ENCODE data around the gene ZNF366.

Gene ZNF366

DNA sequence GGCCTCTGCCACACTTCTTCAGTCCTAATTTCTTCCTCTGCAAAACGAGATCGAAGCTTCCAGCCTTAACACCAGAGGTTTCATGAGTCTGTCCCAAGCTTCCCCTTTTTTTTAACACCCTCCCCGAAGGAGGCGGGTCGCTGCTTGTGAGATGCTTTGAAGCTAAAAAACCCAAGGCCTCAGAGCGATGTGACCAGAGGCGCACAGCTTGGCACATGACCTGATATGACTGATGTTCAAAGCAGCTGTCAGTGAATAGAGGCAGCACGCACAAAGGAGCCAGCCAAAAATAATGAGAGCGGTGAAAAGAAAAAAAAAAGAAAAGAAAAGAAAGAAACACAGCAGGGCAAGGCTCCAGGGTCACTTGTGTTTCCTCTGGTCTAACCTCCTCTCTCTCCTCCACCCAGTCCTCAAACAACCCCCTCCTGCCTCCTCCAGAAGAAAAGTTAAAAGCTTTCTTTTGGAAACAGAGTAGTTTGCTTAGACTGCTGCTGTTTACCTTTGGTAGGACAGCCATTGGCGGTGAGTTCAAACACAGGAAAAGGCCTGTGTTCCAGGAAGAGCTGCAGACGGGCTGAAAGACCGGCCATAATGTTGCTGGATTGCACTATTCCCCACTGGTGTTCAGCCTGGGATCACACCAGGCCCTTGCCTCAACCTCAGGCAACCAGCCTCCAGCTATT is 10.9 kb upstream of the ZNF366 start:
- DNase-seq, result no peak

GRCh38 chr5:72516916-72517315 is 9.7 kb upstream of the ZNF366 start:
- DNase-seq, result no peak

GRCh38 chr5:72515211-72515610 is 8.0 kb upstream of the ZNF366 start:
- no peak for DNase-seq

GRCh38 chr5:72512593-72512860 is 5.3 kb upstream of the ZNF366 start:
- no peak for DNase-seq

DNA sequence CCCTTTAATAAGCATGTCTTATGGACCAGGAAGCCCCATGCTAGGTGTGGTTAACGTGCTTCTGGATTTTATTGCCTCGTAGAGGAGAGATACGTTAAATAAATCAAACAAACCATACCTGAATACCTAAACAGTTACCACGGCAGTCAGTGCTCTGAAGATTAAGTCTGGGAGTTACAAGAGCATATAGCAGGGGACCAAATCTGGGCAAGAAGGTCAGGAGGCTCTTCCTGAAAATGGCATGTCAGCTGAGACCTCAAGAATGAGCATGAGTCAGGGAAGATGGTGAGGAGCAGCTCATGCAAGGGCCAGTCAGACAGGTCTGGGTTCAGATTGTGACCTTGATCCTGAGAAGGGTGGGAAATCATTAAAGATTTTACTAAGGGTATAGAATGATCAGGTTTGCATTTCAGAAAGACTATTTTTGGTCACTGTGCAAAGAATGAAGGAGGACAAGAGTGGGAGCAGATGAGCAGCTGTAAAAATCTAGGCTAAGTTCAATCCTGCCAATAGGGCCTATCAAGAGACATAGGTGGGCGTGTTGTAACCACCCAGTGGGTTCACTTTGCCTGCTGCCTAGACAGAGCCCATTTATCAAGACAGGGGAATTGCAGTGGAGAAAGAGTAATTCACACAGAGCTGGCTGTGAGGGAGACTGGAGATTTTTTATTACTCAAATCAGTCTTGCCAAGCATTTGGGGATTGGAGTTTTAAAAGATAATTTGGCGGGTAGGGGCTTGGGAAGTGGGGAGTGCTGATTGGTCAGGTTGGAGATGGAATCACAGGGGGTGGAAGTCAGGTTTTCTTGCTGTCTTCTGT is 4.8 kb upstream of the ZNF366 start:
- no peak for DNase-seq

- no peak for DNase-seq
Measured at GRCh38 chr5:72511366-72511765, 4.2 kb upstream of the ZNF366 start.

- DNase-seq, result no peak
Measured at GRCh38 chr5:72510610-72511181, 3.5 kb upstream of the ZNF366 start.

- DNase-seq, result no peak
Measured at GRCh38 chr5:72509401-72509800, 2.2 kb upstream of the ZNF366 start.

- DNase-seq, result no peak
Measured at GRCh38 chr5:72508241-72509170, 1.3 kb upstream of the ZNF366 start.

- DNase-seq, result no peak
Measured at GRCh38 chr5:72507907-72508238, 663 bp upstream of the ZNF366 start.

DNA sequence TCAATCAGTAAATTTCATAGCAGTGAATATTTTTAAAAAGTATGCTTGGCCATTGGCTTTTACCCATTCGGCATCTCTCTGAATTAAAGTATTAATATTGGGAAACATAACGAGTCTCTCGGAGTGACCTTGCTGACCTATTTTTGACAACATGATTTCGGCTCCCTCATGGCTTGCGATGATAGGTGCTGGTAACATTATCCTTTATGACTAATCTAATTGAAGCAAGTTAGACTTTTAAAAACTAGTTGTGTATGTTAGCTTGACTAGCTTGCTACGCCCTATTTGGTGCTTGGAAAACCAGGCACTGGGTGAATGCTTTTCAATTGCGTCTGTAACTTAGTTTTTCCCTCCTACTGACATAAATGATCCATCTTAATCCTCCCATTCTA is 1.1 kb downstream of the ZNF366 start:
- DNase-seq, result no peak

- DNase-seq, result no peak
Measured at GRCh38 chr5:72505539-72506157, 1.6 kb downstream of the ZNF366 start.

DNA sequence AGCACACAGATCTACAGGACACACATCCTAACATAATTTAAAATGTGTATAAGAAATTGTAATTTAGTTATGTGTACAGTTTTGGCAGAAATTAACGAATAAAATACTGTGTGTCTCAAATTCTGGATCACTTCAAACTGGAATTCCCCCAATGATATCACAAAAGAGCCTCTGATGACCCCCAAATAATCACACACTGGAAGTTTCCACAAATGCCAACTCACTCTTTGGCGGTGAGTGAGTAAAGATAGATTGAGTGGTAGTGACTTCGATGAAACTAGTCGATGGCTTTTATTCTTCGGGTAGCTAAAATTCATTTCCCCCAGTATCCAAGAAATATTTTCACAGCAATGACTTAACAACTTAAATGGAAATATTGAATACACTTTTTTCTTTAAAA is 2.2 kb downstream of the ZNF366 start:
- DNase-seq, result no peak

GRCh38 chr5:72503888-72504491 is 3.2 kb downstream of the ZNF366 start:
- no peak for DNase-seq

DNA sequence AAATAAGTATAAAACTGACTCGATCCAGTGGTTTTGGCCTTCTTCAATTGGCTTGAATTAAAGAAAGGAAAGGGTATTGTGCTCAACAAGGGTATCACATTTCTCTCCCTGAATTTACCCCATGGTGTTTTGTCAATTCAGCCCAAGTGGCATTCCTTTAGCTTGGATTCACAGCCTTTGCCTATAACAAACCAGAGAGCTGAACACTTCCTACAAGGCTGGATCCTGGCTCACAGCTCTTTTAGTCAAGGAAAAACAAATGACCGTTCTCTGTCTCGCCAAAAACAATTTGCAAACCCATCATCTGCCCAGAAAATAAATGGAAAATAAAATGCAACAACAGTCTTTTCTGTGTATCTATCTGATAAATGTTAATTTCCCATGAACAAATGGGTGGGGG is 5.7 kb downstream of the ZNF366 start:
- no peak for DNase-seq

DNA sequence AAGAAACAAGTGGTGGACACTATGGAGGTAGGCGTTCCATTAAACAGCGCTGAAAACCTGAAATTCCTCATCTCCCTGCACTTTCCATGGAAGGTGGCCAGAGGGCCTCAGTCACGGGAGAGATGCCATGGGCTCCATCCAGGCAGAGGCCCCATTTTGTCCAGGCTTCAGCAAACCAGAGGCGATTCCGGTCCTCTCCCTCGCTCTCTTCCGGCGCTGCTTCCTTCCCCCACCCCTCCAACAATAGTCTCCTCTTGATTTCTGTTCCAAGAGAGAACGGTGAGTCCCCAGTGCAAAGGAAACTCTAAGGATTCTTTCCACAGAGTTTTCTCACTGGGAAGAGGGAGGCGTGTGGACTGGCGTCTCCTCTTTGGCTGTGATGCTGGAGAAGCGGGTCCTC is 7.5 kb downstream of the ZNF366 start:
- DNase-seq, result no peak

GRCh38 chr5:72499090-72499489 is 8.1 kb downstream of the ZNF366 start:
- DNase-seq, result no peak

- no peak for DNase-seq
Measured at GRCh38 chr5:72498284-72498683, 8.9 kb downstream of the ZNF366 start.

- no peak for DNase-seq
Measured at GRCh38 chr5:72497823-72498222, 9.4 kb downstream of the ZNF366 start.

DNA sequence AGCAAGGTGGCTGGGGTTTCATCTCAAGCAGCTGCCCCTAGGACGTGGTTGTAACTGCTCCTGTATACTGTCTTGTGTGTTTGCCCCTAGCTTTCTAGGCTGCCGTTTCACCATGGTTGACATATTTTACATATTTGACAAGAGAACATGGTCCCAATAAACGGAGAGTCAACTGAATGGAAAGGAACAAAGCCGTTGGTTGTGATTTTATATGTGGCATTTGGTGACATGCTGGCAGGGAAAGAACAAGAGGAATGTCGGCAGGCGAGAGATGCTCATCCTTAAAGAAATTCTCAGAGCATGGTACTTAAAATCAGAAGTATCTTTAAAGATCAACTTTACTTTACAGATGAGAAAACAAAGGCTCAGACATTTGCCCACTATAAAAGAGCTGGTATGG is 11.8 kb downstream of the ZNF366 start:
- no peak for DNase-seq

- DNase-seq, result no peak
Measured at GRCh38 chr5:72494623-72495124, 12.5 kb downstream of the ZNF366 start.

GRCh38 chr5:72489536-72489935 is 17.7 kb downstream of the ZNF366 start:
- DNase-seq, result no peak

Measured in NCI-H146 (cell line).